ENCODE measurements around the gene SPATA20.

DNA sequence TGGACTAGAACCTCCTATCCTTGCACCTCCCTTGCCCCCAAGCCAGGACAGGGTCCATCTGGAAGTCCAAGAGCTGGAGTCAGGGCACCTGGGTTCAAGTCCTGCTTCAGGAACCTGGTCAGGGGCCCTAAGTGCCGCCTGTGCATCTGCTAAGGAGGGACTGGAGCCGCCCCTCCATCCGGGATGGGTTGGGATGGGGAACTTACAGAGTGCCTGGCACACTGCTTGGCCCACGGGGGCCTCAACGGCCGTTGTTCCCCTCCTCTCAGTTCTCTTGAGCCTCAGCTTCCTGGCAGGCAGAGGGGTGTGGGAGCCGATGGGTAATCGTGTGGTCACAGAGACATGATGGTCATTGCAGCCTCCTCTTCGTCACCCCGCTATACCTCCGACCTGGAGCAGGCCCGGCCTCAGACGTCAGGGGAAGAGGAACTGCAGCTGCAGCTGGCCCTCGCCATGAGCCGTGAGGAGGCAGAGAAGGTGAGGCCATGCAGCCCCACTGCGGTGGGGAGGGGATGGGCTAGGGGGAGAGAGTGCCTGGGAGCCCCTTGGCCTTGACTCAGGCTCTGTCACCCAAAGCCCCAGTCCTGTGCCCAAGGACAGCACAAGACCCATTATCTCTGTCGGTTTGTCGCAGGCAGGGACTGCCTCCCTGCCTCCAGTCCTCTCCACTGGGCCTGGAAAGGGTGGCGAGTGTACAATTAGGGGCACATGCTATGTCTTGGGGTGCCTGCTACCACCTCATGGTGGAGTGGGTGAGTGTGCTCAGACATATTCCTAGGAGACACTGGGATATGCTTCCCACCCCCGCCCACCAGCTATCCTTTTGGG, 9.0 kb upstream of the SPATA20 start:
- TF ChIP-seq, protein P1, sequence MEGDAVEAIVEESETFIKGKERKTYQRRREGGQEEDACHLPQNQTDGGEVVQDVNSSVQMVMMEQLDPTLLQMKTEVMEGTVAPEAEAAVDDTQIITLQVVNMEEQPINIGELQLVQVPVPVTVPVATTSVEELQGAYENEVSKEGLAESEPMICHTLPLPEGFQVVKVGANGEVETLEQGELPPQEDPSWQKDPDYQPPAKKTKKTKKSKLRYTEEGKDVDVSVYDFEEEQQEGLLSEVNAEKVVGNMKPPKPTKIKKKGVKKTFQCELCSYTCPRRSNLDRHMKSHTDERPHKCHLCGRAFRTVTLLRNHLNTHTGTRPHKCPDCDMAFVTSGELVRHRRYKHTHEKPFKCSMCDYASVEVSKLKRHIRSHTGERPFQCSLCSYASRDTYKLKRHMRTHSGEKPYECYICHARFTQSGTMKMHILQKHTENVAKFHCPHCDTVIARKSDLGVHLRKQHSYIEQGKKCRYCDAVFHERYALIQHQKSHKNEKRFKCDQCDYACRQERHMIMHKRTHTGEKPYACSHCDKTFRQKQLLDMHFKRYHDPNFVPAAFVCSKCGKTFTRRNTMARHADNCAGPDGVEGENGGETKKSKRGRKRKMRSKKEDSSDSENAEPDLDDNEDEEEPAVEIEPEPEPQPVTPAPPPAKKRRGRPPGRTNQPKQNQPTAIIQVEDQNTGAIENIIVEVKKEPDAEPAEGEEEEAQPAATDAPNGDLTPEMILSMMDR (IDR thresholded peaks at IDR 0.05): no peak
- TF ChIP-seq EP300 (IDR thresholded peaks at IDR 0.05): no peak
- TF ChIP-seq POLR2A (IDR thresholded peaks at IDR 0.05): no peak

Data from ovary (tissue), 3 donors.